A673 (cell line): ENCODE measurements around the gene SYAP1. TPM values are rescaled to one million over a fixed set of nuclear protein-coding genes. Genes with fewer than 3 reads are reported as not detected.

Source experiments
- BruUV-seq: library from RNA; stranded (reverse); fragments of 400-500 nt; replicated peaks from 2 replicates; lab custom pipeline; 2021; lab: Mats Ljungman, UMichigan
- CTCF ChIA-PET: fragments of 300-600 bp; sonication (Branson Sonifier 250); formaldehyde crosslinking; loops from one replicate; lab custom pipeline; 2022; ENCODE audit warnings: antibody characterized with exemption; lab: Charles Lee
- POLR2A ChIA-PET: fragments of 300-600 bp; sonication (Branson Sonifier 250); formaldehyde crosslinking; loops from one replicate; lab custom pipeline; 2022; ENCODE audit warnings: antibody characterized with exemption; ENCODE audit not compliant: low non-redundant PET; lab: Charles Lee
- DNase-seq: peaks from one replicate; pipeline ENCODE4 v3.0.0-alpha.2; 2015; ENCODE audit warnings: low spot score
- H3K27ac ChIP-seq: fragments of 200-600 bp; sonication (generic); 2 replicates; pipeline ENCODE4 v1.5.1; 2016; ENCODE audit warnings: mixed run types, low read depth, mild to moderate bottlenecking, mixed read lengths, antibody characterized with exemption, low read length; ENCODE audit not compliant: poor library complexity, severe bottlenecking
- H3K27me3 ChIP-seq: fragments of 200-600 bp; sonication (generic); replicated peaks from 2 replicates; pipeline ENCODE4 v1.6.1; 2017; ENCODE audit warnings: mixed run types, low read depth, mild to moderate bottlenecking, mixed read lengths, antibody characterized with exemption, low read length; ENCODE audit not compliant: insufficient read depth, poor library complexity
- H3K36me3 ChIP-seq: fragments of 200-600 bp; sonication (generic); 2 replicates; pipeline ENCODE4 v1.6.1; 2016; ENCODE audit warnings: mixed run types, mild to moderate bottlenecking, mixed read lengths, antibody characterized with exemption, low read length; ENCODE audit not compliant: insufficient read depth, poor library complexity, severe bottlenecking
- H3K4me1 ChIP-seq: fragments of 200-600 bp; sonication (generic); 2 replicates; pipeline ENCODE4 v1.6.1; 2017; ENCODE audit warnings: mixed run types, mild to moderate bottlenecking, mixed read lengths, antibody characterized with exemption, low read length; ENCODE audit not compliant: insufficient read depth, poor library complexity, severe bottlenecking
- H3K4me3 ChIP-seq: fragments of 200-600 bp; sonication (generic); 2 replicates; pipeline ENCODE4 v1.5.1; 2016; ENCODE audit warnings: low read depth, mixed run types, mild to moderate bottlenecking, mixed read lengths, low read length; ENCODE audit not compliant: poor library complexity, severe bottlenecking
- H3K9me3 ChIP-seq: fragments of 200-600 bp; sonication (generic); 2 replicates; pipeline ENCODE4 v1.6.1; 2016; ENCODE audit warnings: mixed run types, low read depth, mild to moderate bottlenecking, mixed read lengths, antibody characterized with exemption, low read length; ENCODE audit not compliant: poor library complexity, severe bottlenecking
- CTCF ChIP-seq: fragments of 300-800, 200-600 bp; sonication (generic); conservative IDR thresholded peaks from 2 replicates; pipeline ENCODE4 v1.5.1; 2017; ENCODE audit warnings: low read depth, mild to moderate bottlenecking, antibody characterized with exemption, low read length, moderate library complexity, mixed read lengths
- EZH2 ChIP-seq: fragments of 200-600 bp; sonication (generic); IDR thresholded peaks from 2 replicates; pipeline ENCODE4 v1.6.1; 2017; ENCODE audit warnings: borderline replicate concordance, low read depth, mild to moderate bottlenecking, mixed read lengths, antibody characterized with exemption, low read length; ENCODE audit not compliant: poor library complexity, severe bottlenecking
- intact Hi-C: fragments of 100-400 bp; cut with micrococcal nuclease; formaldehyde crosslinking; loops from one replicate; pipeline ENCODE4 v1.10.0; 2022; ENCODE audit not compliant: unreplicated experiment
- total RNA-seq: library from RNA; stranded (reverse); gene quantifications from 2 replicates; pipeline ENCODE4 v1.2.3, GENCODE V29; 2021

SYAP1 gene
- total RNA-seq, 1 experiment from 2014 or later, result 41.8 TPM

- BruUV-seq, result no TSS peak
- H3K9me3 ChIP-seq, result peaks cover 4% of the 10 kb centered on the region
- TF ChIP-seq EZH2 (no peak), CTCF (no peak)
- H3K36me3 ChIP-seq, result no peaks in the 10 kb centered on the region
- intact Hi-C loops, result no loop called here
- ChIA-PET POLR2A (no interaction called here), CTCF (no interaction called here)
- no peaks in the 10 kb centered on the region for H3K27me3 ChIP-seq
- H3K4me1 ChIP-seq, result no peaks in the 10 kb centered on the region
- H3K4me3 ChIP-seq, result no peak overlapping the region
- no peak for DNase-seq
- H3K27ac ChIP-seq, result no peak overlapping the region
These were observed 11.0 kb downstream of the SYAP1 start for GRCh38 chrX:16730450-16730849.

DNA sequence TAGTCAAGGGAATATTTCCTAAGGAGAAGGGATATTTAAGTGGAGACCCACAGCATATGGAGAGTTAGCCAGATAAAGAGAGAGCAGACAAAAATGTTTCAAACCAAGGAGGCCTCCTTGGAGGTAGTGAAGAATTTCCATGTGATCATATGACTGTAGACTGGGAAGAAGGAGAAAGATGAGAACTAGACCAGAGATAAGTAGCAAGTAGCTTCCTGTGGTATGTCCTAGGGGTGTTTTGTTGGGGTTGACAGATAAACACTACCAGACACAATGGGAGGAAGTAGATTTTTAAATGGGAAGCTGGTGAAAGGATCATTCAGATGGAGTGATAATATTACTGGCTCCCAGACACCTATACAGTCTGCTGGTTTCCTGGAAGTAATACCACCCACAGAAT lies 13.6 kb downstream of the SYAP1 start:
- TF ChIP-seq EZH2 (no peak), CTCF (no peak)
- Histone ChIP-seq H3K9me3 (peaks cover 3% of the 10 kb centered on the region), H3K27me3 (no peaks in the 10 kb centered on the region), H3K4me1 (no peaks in the 10 kb centered on the region), H3K27ac (no peak overlapping the region), H3K36me3 (peaks cover 16% of the 10 kb centered on the region), H3K4me3 (no peak overlapping the region)
- no peak for DNase-seq
- ChIA-PET CTCF (interaction anchor here (0.7 kb wide), 1 partner anchor 47 kb away, joined by 3 read pairs; no protein-coding TSS in a partner anchor), POLR2A (no interaction called here)
- intact Hi-C loops, result no loop called here
- no TSS peak for BruUV-seq

- ChIA-PET CTCF (no interaction called here), POLR2A (no interaction called here)
- Histone ChIP-seq H3K4me1 (no peaks in the 10 kb centered on the region), H3K4me3 (no peak overlapping the region), H3K27me3 (no peaks in the 10 kb centered on the region), H3K27ac (no peak overlapping the region), H3K9me3 (no peaks in the 10 kb centered on the region), H3K36me3 (peaks cover 20% of the 10 kb centered on the region)
- no peak for TF ChIP-seq EZH2
- no peak for TF ChIP-seq CTCF
- DNase-seq, result no peak
- BruUV-seq, result no TSS peak
- intact Hi-C loops, result no loop called here
These were observed 17.6 kb downstream of the SYAP1 start for GRCh38 chrX:16737024-16737423.
